Renal pelvis (tissue), 4 donors: Measurements from ENCODE around the gene LRRC72. TPM values are rescaled to one million over a fixed set of nuclear protein-coding genes. Genes with fewer than 3 reads are reported as not detected.
"Not testable (repeated sequence)": the region's sequence is repeated elsewhere in the genome, so short reads cannot be mapped to it uniquely, and the experiment has no call there.

ENCODE experiments used
- DNase-seq: peaks from one replicate; pipeline ENCODE4 v3.0.0-alpha.2; 2013
- polyA plus RNA-seq, 3 donors: library from polyadenylated mRNA; unstranded; fragments of 120-200 nt; gene quantifications; one replicate each; pipeline ENCODE4 v1.2.1, GENCODE V29; 2013; ENCODE audit not compliant: insufficient read length in 3 of 3

Gene LRRC72
- polyA plus RNA-seq, 3 donors, result not detected

GRCh38 chr7:16528520-16528919 lies 1.9 kb downstream of the LRRC72 start:
- DNase-seq, result no peak

GRCh38 chr7:16529697-16530096 lies 3.1 kb downstream of the LRRC72 start:
- DNase-seq, result no peak

- no peak for DNase-seq
Measured at GRCh38 chr7:16531707-16532106, 5.1 kb downstream of the LRRC72 start.

DNA sequence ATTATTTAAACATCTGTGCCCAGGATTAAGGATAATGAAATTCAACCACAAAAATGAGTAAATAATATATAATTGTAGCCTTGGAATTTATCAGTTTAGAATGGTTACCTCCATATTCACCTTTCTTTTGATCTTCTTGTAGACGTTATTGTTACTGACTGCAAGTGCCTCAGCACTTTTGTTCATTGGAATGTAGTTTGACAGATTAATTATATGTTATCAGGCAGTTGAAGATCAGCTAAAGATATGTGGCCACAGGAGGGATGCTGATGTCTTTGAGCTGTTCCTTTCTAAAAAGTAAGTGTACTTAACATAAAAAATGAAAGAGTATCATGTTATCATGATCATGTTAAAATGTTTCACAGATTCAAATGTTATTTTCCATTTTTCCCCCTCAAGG lies 5.6 kb downstream of the LRRC72 start:
- no peak for DNase-seq

GRCh38 chr7:16535500-16535899 lies 8.9 kb downstream of the LRRC72 start:
- DNase-seq, result no peak

DNA sequence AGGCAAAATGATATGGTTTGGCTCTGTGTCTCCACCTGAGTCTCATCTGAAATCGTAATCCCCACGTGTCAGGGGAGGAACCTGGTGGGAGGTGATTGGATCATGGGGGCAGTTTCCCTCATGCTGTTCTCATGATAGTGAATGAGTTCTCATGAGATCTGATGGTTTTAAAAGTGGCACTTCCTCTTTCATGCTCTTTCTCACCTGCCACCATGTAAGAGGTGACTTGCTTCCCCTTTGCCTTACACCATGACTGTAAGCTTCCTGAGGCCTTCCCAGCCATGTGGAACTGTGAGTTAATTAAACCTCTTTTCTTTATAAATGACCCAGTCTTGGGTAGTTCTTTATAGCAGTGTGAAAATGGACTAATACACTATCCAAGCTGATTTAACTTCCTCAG lies 13.9 kb downstream of the LRRC72 start:
- not testable (repeated sequence) for DNase-seq

DNA sequence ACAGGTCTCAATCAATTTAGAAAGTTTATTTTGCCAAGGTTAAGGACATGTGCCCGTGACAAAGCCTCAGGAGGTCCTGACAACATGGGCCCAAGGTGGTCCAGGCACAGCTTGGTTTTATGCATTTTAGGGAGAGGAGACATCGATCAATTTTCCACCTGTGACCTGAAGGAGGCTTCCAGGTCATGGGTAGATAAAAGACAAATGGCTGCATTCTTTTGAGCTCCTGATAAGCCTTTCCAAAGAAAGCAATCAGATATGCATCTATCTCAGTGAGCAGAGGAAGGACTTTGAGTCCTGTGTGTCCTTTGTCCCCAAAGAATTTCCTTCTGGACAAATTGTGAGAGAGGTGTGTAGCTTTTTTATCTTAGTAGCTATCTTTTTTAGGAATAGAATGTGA lies 15.8 kb downstream of the LRRC72 start:
- no peak for DNase-seq

GRCh38 chr7:16543456-16543855 lies 16.8 kb downstream of the LRRC72 start:
- DNase-seq, result no peak

DNA sequence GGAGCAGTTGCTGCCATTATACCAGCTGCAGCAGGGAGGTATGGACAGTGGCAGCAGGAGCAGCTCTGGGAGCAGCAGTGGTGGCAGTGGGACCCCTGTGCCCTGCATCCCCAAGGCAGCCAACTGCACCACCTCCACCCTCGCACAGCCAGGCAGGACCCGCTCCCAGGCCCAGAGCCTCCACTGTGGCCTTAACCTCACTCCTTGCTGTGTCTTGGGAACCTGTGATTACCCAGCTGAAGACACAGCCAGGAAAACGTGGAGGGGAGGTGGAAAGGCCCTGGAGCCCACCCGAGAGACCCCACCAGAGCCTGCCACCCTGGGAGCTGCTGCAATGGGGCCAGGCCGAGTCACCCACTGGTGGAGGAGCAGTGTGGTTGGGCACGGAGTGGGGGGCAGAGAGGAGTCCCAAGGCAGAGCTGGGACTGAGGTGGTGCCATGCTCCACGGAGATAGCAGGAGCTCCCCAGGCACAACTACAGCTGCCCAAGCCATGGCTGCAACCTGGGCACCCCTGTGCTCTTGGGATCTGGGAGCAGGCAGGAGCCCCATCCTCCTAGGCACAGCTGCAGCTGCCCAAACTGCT lies 20.4 kb downstream of the LRRC72 start:
- DNase-seq, result no peak

DNA sequence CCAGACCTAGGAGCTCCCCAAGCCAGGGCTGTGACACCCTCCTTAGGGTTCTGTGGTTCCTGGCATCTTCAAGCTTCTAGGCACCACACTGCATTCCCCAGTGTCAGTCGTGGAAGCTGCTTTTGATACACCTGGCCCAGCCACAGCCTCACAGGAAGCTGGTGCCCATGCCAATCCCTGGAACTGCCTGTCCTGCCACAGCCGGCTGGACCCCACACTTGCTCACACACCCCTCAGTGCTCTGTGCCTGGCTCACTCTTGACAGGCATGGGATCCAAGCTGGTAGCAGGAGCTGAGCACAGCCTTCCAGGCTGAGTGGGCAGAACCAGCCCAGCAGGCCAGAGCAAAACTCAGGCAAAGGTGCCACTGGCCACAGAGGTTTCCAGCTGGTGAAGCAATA lies 21.8 kb downstream of the LRRC72 start:
- DNase-seq, result no peak

DNA sequence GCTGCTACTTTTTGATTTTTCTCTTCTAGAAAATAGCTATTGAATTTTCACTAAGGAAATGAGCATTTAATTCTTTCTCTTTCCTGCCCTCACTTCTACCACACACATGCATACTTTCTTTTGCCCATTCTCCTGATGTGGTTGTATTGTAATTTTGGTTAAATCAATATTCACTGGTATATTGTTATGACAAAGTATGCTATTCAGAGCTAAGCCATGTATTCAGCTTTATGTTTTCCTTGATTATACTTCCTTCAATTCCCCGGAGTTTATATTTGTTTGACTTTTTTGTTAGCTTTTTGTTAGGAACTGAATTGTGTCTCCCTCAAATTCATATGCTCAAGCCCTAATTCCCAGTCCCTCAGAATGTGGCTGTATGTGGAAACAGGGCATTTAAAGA lies 24.0 kb downstream of the LRRC72 start:
- no peak for DNase-seq

GRCh38 chr7:16554518-16555236 lies 28.1 kb downstream of the LRRC72 start:
- DNase-seq, result no peak

DNA sequence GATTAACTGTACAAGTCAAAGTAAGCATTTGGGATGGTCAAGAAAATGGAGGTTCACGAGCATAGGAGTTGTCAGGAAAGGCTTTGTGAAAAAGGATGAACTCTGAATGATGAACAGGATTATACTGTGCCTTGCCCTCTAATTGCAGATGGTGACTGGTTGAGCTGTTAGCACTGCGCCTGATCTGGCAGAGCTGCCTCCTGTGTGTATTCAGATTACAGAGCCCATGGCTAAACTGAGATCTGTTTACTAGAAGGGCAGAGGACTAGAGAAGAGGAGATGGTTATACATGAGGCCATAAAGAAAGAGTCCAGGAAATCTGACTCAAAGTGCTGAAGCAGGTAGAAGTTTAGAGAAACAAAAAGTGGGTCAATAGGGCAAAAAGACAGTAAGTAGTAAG lies 29.7 kb downstream of the LRRC72 start:
- DNase-seq, result no peak

- DNase-seq, result no peak
Measured at GRCh38 chr7:16558761-16559302, 32.2 kb downstream of the LRRC72 start.

GRCh38 chr7:16559497-16560179 lies 33.0 kb downstream of the LRRC72 start:
- no peak for DNase-seq

GRCh38 chr7:16561943-16562342 lies 35.3 kb downstream of the LRRC72 start:
- no peak for DNase-seq

- DNase-seq, result no peak
Measured at GRCh38 chr7:16562456-16563220, 36.0 kb downstream of the LRRC72 start.

GRCh38 chr7:16563281-16564022 lies 36.8 kb downstream of the LRRC72 start:
- DNase-seq, result no peak

DNA sequence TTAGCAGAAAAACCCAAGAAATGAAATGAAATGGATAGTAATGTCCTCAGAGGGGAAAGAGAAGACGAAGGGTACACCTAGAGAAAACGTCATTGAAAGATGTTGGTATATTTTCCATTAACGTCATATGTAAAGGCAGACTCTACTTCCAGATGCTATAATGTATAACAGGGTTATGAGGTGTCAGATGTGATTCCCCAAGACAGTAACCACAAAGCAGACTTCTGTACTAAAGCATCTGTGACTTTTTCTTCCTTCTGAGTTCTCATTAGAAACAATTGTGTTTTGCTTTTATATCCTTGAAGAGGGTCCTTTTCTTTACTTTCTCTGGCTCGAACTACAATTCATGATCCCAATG lies 37.4 kb downstream of the LRRC72 start:
- DNase-seq, result no peak

- peak; percentile 65 for DNase-seq
Measured at GRCh38 chr7:16564909-16565426, 38.3 kb downstream of the LRRC72 start.

DNA sequence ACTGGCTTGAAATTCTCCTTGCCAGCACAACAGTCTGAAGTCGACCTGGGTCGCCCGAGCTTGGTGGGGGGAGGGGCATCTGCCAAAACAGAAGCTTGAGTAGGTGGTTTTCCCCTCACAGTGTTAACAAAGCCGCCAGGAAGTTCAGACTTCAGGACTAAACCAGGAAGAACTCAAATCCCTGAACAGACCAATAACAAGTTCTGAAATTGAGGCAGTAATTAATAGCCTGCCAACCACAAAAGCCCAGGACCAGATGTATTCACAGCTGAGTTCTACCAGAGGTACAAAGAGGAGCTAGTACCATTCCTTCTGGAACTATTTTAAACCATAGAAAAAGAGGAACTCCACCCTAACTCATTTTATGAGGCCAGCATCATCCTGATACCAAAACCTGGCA lies 45.3 kb downstream of the LRRC72 start:
- DNase-seq, result no peak
